SK-N-SH treated with all-trans-retinoic acid at 6 μM for 48 hours (cell line): ENCODE measurements around the gene ADCYAP1R1.

Experiments
- ARNTL ChIP-seq: fragments of 450-650 bp; formaldehyde crosslinking; IDR thresholded peaks from 2 replicates; pipeline ENCODE4 v1.5.0; 2020; ENCODE audit warnings: low read depth, mild to moderate bottlenecking, moderate library complexity, borderline replicate concordance
- BACH2 ChIP-seq: fragments of 250-450 bp; sonication (Bioruptor Pico); IDR thresholded peaks from 2 replicates; pipeline ENCODE4 v1.9.0; 2021; ENCODE audit warnings: mild to moderate bottlenecking, borderline replicate concordance
- CREB5 ChIP-seq: fragments of 250-450 bp; sonication (Bioruptor Pico); IDR thresholded peaks from 2 replicates; pipeline ENCODE4 v1.5.1; 2020; ENCODE audit warnings: low read depth, mild to moderate bottlenecking, moderate library complexity
- GLIS3 ChIP-seq: fragments of 250-450 bp; sonication (Bioruptor Pico); IDR thresholded peaks from 2 replicates; pipeline ENCODE4 v1.5.0; 2020; ENCODE audit warnings: mild to moderate bottlenecking, moderate library complexity
- OSR1 ChIP-seq: fragments of 250-450 bp; sonication (Bioruptor Pico); IDR thresholded peaks from 2 replicates; pipeline ENCODE4 v1.8.0; 2022; ENCODE audit warnings: moderate library complexity, mild to moderate bottlenecking, inconsistent platforms
- PATZ1 ChIP-seq: fragments of 250-450 bp; sonication (Bioruptor Pico); IDR thresholded peaks from 2 replicates; pipeline ENCODE4 v1.8.0; 2020; ENCODE audit warnings: mild to moderate bottlenecking, moderate library complexity, borderline replicate concordance
- RARB ChIP-seq: fragments of 250-450 bp; sonication (Bioruptor Pico); IDR thresholded peaks from 2 replicates; pipeline ENCODE4 v1.8.0; 2021; ENCODE audit warnings: mild to moderate bottlenecking, moderate library complexity
- TOX ChIP-seq: fragments of 250-450 bp; sonication (Bioruptor Pico); IDR thresholded peaks from 2 replicates; pipeline ENCODE4 v1.8.0; 2021; ENCODE audit warnings: mild to moderate bottlenecking, moderate library complexity, borderline replicate concordance
- ZC3H10 ChIP-seq: fragments of 250-450 bp; sonication (Bioruptor Pico); IDR thresholded peaks from 2 replicates; pipeline ENCODE4 v1.5.1; 2021; ENCODE audit warnings: mild to moderate bottlenecking, moderate library complexity
- ZFP3 ChIP-seq: fragments of 250-450 bp; sonication (Bioruptor Pico); IDR thresholded peaks from 2 replicates; pipeline ENCODE4 v1.5.0; 2020; ENCODE audit warnings: mild to moderate bottlenecking, moderate library complexity
- ZNF565 ChIP-seq: fragments of 450-650 bp; formaldehyde crosslinking; conservative IDR thresholded peaks from 2 replicates; pipeline ENCODE4 v1.5.0; 2020; ENCODE audit warnings: low read depth, mild to moderate bottlenecking, moderate library complexity
- ZNF70 ChIP-seq: fragments of 450-650 bp; formaldehyde crosslinking; IDR thresholded peaks from 2 replicates; pipeline ENCODE4 v1.5.0; 2020; ENCODE audit warnings: mild to moderate bottlenecking, moderate library complexity
- ZNF8 ChIP-seq: fragments of 450-650 bp; formaldehyde crosslinking; IDR thresholded peaks from 2 replicates; pipeline ENCODE4 v1.5.0; 2020; ENCODE audit warnings: mild to moderate bottlenecking, moderate library complexity

GRCh38 chr7:31101544-31101943, 49.4 kb downstream of the ADCYAP1R1 start:
- TF ChIP-seq TOX (no peak), OSR1 (CRISPR knock-in tag) (no peak), RARB (CRISPR knock-in tag) (no peak), ZNF8 (CRISPR knock-in tag) (no peak), ZNF565 (CRISPR knock-in tag) (no peak), GLIS3 (no peak), PATZ1 (no peak), CREB5 (CRISPR knock-in tag) (no peak), ZC3H10 (CRISPR knock-in tag) (no peak), ZFP3 (CRISPR knock-in tag) (no peak), ARNTL (CRISPR knock-in tag) (no peak), ZNF70 (CRISPR knock-in tag) (no peak), BACH2 (no peak)
